Inflammatory macrophage treated with lipopolysaccharide for 4 hours (primary cell): ENCODE results near the gene PRKN.
"Not testable (repeated sequence)": the region's sequence is repeated elsewhere in the genome, so short reads cannot be mapped to it uniquely, and the experiment has no call there.

ENCODE experiments used
- DNase-seq: peaks from one replicate; pipeline ENCODE4 v3.0.0-alpha.2; 2020

PRKN gene

GRCh38 chr6:161941565-161941964 lies 786.0 kb downstream of the PRKN start:
- DNase-seq = no peak

DNA sequence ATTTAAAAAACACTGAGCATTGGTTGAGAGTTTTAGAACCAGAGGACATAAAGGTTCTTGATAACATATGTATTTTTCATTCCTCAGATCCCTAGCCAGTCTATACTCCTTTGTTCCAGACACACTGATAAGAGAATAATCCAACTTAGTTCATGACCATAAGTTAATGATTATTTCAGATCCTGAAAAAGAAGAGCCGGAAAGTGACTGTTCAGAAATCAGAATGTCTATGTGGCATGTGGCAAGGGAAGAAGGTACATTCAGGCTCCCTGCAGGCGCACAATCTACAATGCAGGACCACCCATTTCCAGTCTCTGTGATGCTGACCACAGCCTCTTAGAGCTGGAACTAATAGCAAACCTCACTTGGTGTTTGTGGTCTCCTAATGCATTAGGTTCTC lies 787.0 kb downstream of the PRKN start:
- no peak for DNase-seq

- no peak for DNase-seq
Observed at GRCh38 chr6:161926324-161926723, 801.2 kb downstream of the PRKN start.

DNA sequence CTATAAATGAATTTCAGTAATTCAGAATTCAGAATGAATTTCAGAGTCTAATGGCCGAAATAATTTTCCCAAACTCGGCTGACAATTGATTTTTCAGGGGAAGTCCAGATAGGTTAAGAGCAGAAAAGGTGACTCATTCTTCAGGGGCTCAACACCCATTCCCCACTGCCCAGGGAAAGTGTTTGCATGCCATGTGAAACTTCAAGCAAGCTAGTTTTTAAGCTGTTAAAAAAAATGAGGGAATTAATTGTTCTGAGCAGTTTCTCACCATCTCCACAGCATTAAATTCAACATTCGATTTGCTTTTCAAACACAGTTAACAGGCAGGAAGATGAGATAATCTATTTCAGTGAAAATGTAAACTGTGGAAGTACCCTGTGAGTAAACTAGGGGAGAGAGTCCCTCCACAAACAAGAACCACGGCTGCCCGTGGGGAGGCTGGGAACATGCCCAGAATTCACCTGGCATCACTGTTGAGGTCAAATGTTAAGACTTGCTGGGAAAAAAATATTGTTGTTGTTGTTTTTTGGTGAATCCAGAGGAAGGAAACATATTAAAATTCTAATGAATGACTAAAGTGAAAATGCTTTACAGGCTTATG lies 803.0 kb downstream of the PRKN start:
- DNase-seq = no peak

DNA sequence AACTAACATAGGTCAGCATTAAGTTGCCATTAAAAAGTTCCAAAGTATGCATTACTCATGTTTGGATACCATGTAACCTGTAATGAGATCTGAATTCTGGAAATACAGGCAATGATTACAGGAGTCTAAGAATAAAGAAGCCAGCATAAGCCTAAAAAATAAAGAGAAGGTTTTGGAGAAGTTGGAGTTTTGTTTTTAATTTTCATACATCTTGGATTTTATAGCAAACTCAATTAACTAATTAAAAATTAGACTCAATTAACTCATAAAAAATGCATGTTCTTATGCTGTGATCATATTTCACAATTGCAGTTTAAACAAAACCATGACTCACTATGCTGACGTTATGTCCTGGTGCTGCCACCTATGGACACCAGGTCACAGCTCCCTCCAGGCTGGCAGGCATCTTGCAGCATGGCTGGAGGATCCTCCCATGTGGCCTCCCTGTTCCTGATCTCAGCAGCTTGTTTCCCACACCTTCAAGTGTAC lies 804.9 kb downstream of the PRKN start:
- DNase-seq = peak; percentile 61

- peak; percentile 10 for DNase-seq
Observed at GRCh38 chr6:161921602-161922395, 805.8 kb downstream of the PRKN start.

GRCh38 chr6:161919691-161920090 lies 807.9 kb downstream of the PRKN start:
- DNase-seq = no peak

- no peak for DNase-seq
Observed at GRCh38 chr6:161918628-161919205, 808.8 kb downstream of the PRKN start.

GRCh38 chr6:161918109-161918531 lies 809.4 kb downstream of the PRKN start:
- no peak for DNase-seq

DNA sequence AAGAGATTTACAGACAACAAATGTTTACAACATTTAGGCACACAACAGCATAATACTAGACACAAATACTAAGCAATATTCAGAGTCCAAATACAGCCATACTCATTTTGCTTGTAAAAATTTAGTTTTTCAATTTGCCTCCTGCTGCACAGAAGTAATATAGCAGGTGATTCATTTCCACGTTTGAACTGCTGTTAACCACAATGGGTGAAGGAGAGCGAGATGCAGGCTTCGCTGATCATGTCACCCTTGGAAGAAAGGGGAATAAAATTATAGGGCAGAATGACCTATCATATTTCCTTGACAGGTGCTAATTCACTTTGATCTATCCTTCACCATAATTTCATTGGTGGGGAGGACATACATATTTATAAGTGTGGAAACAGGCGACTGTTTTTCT lies 809.9 kb downstream of the PRKN start:
- DNase-seq = no peak

- no peak for DNase-seq
Observed at GRCh38 chr6:161915456-161915964, 812.1 kb downstream of the PRKN start.

- no peak for DNase-seq
Observed at GRCh38 chr6:161908872-161909271, 818.7 kb downstream of the PRKN start.

GRCh38 chr6:161906571-161906970 lies 821.0 kb downstream of the PRKN start:
- peak; percentile 43 for DNase-seq

- DNase-seq = no peak
Observed at GRCh38 chr6:161903584-161904212, 823.9 kb downstream of the PRKN start.

GRCh38 chr6:161901740-161902426 lies 825.7 kb downstream of the PRKN start:
- no peak for DNase-seq

GRCh38 chr6:161894436-161894835 lies 833.1 kb downstream of the PRKN start:
- DNase-seq = no peak

DNA sequence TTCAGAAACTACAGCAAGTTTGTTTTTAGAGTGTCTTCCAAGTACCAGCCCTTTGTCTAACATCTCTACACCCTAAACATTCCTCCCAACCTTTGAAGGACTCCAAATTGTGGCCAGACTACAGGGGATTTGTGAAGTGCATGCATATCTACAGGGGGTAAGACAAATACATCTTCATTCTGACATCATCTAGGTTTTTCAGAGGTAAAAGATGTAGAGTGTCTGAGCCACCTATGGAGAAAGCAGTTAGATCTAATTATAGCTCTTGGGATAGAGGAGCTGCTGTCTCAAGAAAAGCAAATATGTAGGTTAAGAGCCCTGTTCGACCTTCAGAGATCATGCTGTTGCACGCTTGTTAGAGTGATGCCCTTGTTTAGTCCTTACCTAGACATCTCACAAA lies 836.0 kb downstream of the PRKN start:
- DNase-seq = no peak

- DNase-seq = no peak
Observed at GRCh38 chr6:161890832-161891297, 836.7 kb downstream of the PRKN start.

GRCh38 chr6:161890133-161890831 lies 837.3 kb downstream of the PRKN start:
- no peak for DNase-seq

- no peak for DNase-seq
Observed at GRCh38 chr6:161889324-161889723, 838.2 kb downstream of the PRKN start.

- DNase-seq = not testable (repeated sequence)
Observed at GRCh38 chr6:161886545-161886944, 841.0 kb downstream of the PRKN start.

- no peak for DNase-seq
Observed at GRCh38 chr6:161884782-161885181, 842.8 kb downstream of the PRKN start.
